Smooth muscle cell (in vitro differentiated cells): Measurements from ENCODE around the gene SDF2L1. TPM values are rescaled to one million over a fixed set of nuclear protein-coding genes. Genes with fewer than 3 reads are reported as not detected.
"Not testable (repeated sequence)": the region's sequence is repeated elsewhere in the genome, so short reads cannot be mapped to it uniquely, and the experiment has no call there.

Experiments used
- DNase-seq: peaks from one replicate; lab custom pipeline; 2025; ENCODE audit not compliant: unreplicated experiment; lab: John Stamatoyannopoulos, UW
- H2AFZ ChIP-seq: fragments of 200-600 bp; sonication (generic); 2 replicates; pipeline ENCODE4 v1.6.0; 2016; ENCODE audit warnings: antibody characterized with exemption, low read depth, mild to moderate bottlenecking
- H3F3A ChIP-seq: fragments of 200-600 bp; sonication (generic); 2 replicates; pipeline ENCODE4 v1.6.0; 2017; ENCODE audit warnings: antibody characterized with exemption, low read depth
- H3K27ac ChIP-seq: fragments of 200-600 bp; sonication (generic); 2 replicates; pipeline ENCODE4 v1.5.1; 2016; ENCODE audit warnings: low read depth, mild to moderate bottlenecking
- H3K27me3 ChIP-seq: fragments of 200-600 bp; sonication (generic); 2 replicates; pipeline ENCODE4 v1.6.1; 2016; ENCODE audit warnings: low read depth, mild to moderate bottlenecking
- H3K36me3 ChIP-seq: fragments of 200-600 bp; sonication (generic); 2 replicates; pipeline ENCODE4 v1.5.1; 2016; ENCODE audit warnings: low read depth
- H3K4me1 ChIP-seq: fragments of 200-600 bp; sonication (generic); 2 replicates; pipeline ENCODE4 v1.5.1; 2016; ENCODE audit warnings: low read depth
- H3K4me2 ChIP-seq: fragments of 200-600 bp; sonication (generic); 2 replicates; pipeline ENCODE4 v1.6.0; 2016; ENCODE audit warnings: mild to moderate bottlenecking
- H3K4me3 ChIP-seq: fragments of 200-600 bp; sonication (generic); 2 replicates; pipeline ENCODE4 v1.5.1; 2016; ENCODE audit warnings: mild to moderate bottlenecking
- H3K79me2 ChIP-seq: fragments of 200-600 bp; sonication (generic); 2 replicates; pipeline ENCODE4 v1.6.0; 2016; ENCODE audit warnings: low read depth, mild to moderate bottlenecking
- H3K9ac ChIP-seq: fragments of 200-600 bp; sonication (generic); 2 replicates; pipeline ENCODE4 v1.6.0; 2016; ENCODE audit warnings: low read depth
- H3K9me3 ChIP-seq: fragments of 200-600 bp; sonication (generic); replicated peaks from 2 replicates; pipeline ENCODE4 v1.5.1; 2016; ENCODE audit warnings: low read depth
- H4K20me1 ChIP-seq: fragments of 200-600 bp; sonication (generic); 2 replicates; pipeline ENCODE4 v1.6.0; 2016; ENCODE audit warnings: low read depth
- CTCF ChIP-seq: fragments of 200-600 bp; sonication (generic); IDR thresholded peaks from 2 replicates; pipeline ENCODE4 v1.5.1; 2017; ENCODE audit warnings: borderline replicate concordance, mild to moderate bottlenecking, antibody characterized with exemption; ENCODE audit not compliant: insufficient read depth, poor library complexity, severe bottlenecking
- WGBS: methylation state at CpG from one replicate; pipeline ENCODE4 v1.1.7; 2016; ENCODE audit warnings: low lambda C conversion rate; 5-methylcytosine and 5-hydroxymethylcytosine counted together
- polyA plus RNA-seq: library from polyadenylated mRNA; unstranded; fragments of >200 nt; fragmentation: Nextera tagmentation; extraction: Ambion mirVana; gene quantifications from 2 replicates; pipeline ENCODE4 v1.2.1, GENCODE V29; 2016
- total RNA-seq: library from RNA; depleted of rRNA; stranded (reverse); fragments of >200 nt; gene quantifications from 2 replicates; pipeline ENCODE4 v1.2.3, GENCODE V29; 2014

SDF2L1 gene
- total and polyA plus RNA-seq, 2 experiments from 2014 or later = 24.9 to 102 TPM

GRCh38 chr22:21602579-21602978, 39.5 kb upstream of the SDF2L1 start:
- Histone ChIP-seq H3K27ac (no peak overlapping the region), H3K4me1 (no peaks in the 10 kb centered on the region), H3F3A (no peaks in the 10 kb centered on the region), H3K4me2 (no peak overlapping the region), H3K36me3 (no peaks in the 10 kb centered on the region), H3K4me3 (no peak overlapping the region), H4K20me1 (peaks cover 100% of the 10 kb centered on the region), H3K9ac (no peak overlapping the region), H3K27me3 (no peaks in the 10 kb centered on the region), H3K9me3 (no peaks in the 10 kb centered on the region), H2AFZ (no peak overlapping the region), H3K79me2 (peaks cover 98% of the 10 kb centered on the region)
- WGBS = 97% methylated on average over 6 of the region's 6 CpGs
- DNase-seq = no peak
- no peak for TF ChIP-seq CTCF

- Histone ChIP-seq H3K9ac (no peak overlapping the region), H3K36me3 (no peaks in the 10 kb centered on the region), H3K4me1 (no peaks in the 10 kb centered on the region), H3K4me2 (no peak overlapping the region), H3F3A (no peaks in the 10 kb centered on the region), H3K4me3 (no peak overlapping the region), H3K27me3 (no peaks in the 10 kb centered on the region), H3K79me2 (peaks cover 99% of the 10 kb centered on the region), H4K20me1 (peaks cover 100% of the 10 kb centered on the region), H3K9me3 (no peaks in the 10 kb centered on the region), H3K27ac (no peak overlapping the region), H2AFZ (no peak overlapping the region)
- no peak for DNase-seq
- 93% methylated on average over 9 of the region's 9 CpGs for WGBS
- no peak for TF ChIP-seq CTCF
Measured at GRCh38 chr22:21603973-21604372, 38.1 kb upstream of the SDF2L1 start.

- Histone ChIP-seq H3K9me3 (no peaks in the 10 kb centered on the region), H3K4me2 (no peak overlapping the region), H3K4me3 (no peak overlapping the region), H3K36me3 (no peaks in the 10 kb centered on the region), H3K79me2 (peaks cover 99% of the 10 kb centered on the region), H3K9ac (no peak overlapping the region), H2AFZ (no peak overlapping the region), H3K4me1 (no peaks in the 10 kb centered on the region), H3K27ac (no peak overlapping the region), H4K20me1 (peaks cover 100% of the 10 kb centered on the region), H3K27me3 (no peaks in the 10 kb centered on the region), H3F3A (no peaks in the 10 kb centered on the region)
- WGBS = 98% methylated on average over 7 of the region's 7 CpGs
- no peak for DNase-seq
- no peak for TF ChIP-seq CTCF
Measured at GRCh38 chr22:21605887-21606564, 36.1 kb upstream of the SDF2L1 start.

GRCh38 chr22:21606775-21607174, 35.3 kb upstream of the SDF2L1 start:
- no peak for TF ChIP-seq CTCF
- H2AFZ ChIP-seq = no peak overlapping the region
- no peaks in the 10 kb centered on the region for H3K36me3 ChIP-seq

GRCh38 chr22:21609556-21610157, 32.4 kb upstream of the SDF2L1 start:
- not testable (repeated sequence) for H3K27me3 ChIP-seq, H3K9ac ChIP-seq, H3K4me3 ChIP-seq, H3K27ac ChIP-seq, H3K36me3 ChIP-seq, H3K9me3 ChIP-seq, H3K4me1 ChIP-seq, H3K4me2 ChIP-seq, DNase-seq, H2AFZ ChIP-seq
- over 99% methylated on average over 11 of the region's 11 CpGs for WGBS
- Histone ChIP-seq H4K20me1 (peaks cover 98% of the 10 kb centered on the region), H3K79me2 (peaks cover 96% of the 10 kb centered on the region), H3F3A (peaks cover 10% of the 10 kb centered on the region)

More at GRCh38 chr22:21606775-21607174, 35.3 kb upstream of the SDF2L1 start:
- DNase-seq = no peak
- no peak overlapping the region for H3K27ac ChIP-seq
- H3K79me2 ChIP-seq = peaks cover 99% of the 10 kb centered on the region
- H3K4me1 ChIP-seq = no peaks in the 10 kb centered on the region
- no peaks in the 10 kb centered on the region for H3K9me3 ChIP-seq
- peaks cover 100% of the 10 kb centered on the region for H4K20me1 ChIP-seq
- H3K9ac ChIP-seq = no peak overlapping the region
- 87% methylated on average over 8 of the region's 8 CpGs for WGBS
- H3K4me2 ChIP-seq = no peak overlapping the region
- H3F3A ChIP-seq = peaks cover 6% of the 10 kb centered on the region
- no peak overlapping the region for H3K4me3 ChIP-seq
- no peaks in the 10 kb centered on the region for H3K27me3 ChIP-seq
